GM18868 (cell line): Measurements from ENCODE around the gene TIMP3.

ENCODE experiments used
- ATAC-seq: cut with Tn5 transposase; IDR thresholded peaks from one replicate; pipeline ENCODE4 v1.9.1; 2021; ENCODE audit warnings: mild to moderate bottlenecking, moderate library complexity; ENCODE audit not compliant: unreplicated experiment

The TIMP3 gene

DNA sequence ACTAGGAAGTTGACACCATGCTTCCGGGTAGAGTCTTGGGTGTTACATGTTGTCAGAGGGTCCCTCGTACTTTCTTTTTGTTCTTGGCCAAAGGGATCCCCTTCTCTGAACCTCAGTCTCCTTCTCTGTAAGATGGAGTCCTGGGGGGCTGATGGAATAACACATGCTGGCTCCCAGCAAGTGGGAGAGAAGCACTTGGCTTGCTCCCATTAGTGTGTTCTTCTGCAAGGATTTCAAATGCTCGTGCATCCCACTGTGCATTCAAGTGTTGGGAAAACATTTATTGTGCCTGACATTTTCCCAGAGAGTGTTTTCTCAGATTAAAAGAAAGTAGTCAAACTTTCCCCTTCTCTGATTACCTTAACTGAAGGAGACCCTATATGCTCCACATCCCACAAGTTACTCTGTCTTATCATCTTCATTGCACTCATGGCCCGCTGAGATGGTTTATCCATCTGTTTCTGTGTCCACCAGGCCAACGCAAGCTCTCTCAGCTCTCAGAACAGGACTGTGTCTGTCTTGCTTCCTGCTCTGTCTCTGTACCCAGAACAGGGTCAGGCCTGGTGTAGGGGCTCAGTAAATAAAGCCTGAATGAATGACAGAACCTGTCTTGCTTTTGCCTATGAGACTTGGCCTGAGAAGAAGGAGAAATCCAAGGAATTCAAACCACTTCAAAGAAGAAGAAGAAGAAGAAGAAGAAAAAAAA is 16.0 kb upstream of the TIMP3 start:
- ATAC-seq = no peak

DNA sequence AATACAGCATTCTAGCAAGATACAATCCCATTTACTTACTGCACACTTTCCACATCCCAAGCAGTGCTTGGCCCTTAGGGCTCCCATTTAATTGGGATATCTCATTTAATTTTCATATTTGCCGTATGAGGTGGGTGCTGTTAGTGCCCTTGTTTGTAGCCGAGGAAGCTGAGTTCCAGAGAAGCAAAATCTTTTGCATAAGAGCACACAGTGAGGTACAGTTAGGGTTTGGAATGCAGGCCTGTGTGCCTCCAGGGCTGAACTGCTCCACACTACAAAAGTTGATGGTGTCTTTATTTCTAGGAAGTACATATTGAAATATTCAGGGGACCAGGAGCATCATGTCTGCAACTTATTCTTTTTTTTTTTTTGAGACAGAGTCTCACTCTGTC is 15.5 kb upstream of the TIMP3 start:
- no peak for ATAC-seq

GRCh38 chr22:32788904-32789624 is 12.4 kb upstream of the TIMP3 start:
- no peak for ATAC-seq

- ATAC-seq = no peak
Measured at GRCh38 chr22:32789797-32790620, 11.5 kb upstream of the TIMP3 start.

DNA sequence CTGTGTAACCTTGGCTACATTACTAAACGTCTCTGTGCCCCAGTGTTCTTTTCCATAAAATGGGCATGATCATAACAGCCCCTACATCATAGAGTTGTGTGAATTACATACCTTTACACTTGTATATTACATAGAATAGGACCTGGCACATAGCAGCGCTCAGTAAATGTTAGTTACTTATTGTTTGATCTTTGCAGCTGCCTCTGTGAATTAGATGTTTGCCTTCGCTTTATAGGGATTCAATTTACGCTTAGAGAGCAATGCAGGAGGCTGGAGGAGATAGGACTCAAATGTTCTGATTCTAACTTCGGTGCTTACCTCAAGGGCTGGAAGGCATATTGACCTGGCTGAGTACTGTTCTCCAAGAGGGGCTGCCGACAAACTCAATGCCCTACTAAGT is 10.4 kb upstream of the TIMP3 start:
- no peak for ATAC-seq

DNA sequence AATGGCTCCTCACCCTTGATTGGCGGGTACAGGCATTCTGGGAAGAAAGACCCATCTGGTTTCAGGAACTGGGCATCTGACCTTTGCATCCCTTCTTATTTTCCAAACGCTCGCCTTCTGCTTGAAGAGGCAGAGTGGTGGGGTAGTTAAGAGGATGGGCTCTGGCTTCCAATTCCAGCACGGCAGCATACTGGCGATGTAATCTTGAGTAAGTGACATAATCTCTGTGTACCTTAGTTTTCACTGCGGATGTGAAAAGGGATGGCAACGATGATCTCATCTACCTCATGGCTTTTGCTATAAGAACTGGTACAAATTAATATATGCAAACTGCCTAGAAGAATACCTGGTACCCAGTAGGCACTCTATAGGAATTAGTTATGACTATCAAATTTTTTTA is 10.0 kb upstream of the TIMP3 start:
- no peak for ATAC-seq

- no peak for ATAC-seq
Measured at GRCh38 chr22:32793589-32793988, 7.9 kb upstream of the TIMP3 start.

DNA sequence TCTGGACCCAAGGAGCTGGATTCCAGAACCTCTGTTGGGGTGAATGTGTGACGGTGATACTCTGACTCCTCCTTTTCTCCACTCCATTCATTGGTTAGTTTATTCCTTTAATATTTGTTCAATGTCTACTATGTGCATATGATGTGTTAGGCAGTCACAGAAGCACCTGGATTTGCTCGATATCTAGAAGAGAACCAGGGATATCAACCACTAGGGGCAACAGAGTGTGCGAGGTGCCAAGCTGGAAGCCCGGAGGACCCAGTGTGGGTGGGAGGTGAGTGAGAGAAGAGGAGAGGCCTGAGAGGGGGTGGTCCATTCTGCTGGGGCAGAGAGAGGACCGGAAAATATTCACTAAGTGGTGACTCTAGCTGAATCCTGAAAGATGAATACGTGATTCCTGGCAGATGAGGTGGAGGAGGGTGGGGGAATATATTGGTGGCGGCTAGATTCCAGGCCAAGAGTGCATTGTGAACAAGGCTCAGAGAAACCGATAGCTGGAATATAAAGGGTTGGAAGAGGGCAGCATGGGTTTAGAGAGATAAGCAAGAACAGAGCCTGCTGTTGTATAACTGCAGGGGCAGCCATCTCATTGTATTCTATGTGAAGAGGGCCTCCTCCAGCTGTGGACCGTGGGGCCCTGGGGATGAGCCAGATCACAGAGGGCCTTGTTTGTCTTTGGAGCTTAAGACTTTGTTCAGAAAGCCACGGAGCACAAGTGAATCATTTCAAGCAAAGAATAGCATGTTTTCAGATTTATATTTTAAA is 6.9 kb upstream of the TIMP3 start:
- ATAC-seq = no peak

- no peak for ATAC-seq
Measured at GRCh38 chr22:32795214-32795596, 6.3 kb upstream of the TIMP3 start.

DNA sequence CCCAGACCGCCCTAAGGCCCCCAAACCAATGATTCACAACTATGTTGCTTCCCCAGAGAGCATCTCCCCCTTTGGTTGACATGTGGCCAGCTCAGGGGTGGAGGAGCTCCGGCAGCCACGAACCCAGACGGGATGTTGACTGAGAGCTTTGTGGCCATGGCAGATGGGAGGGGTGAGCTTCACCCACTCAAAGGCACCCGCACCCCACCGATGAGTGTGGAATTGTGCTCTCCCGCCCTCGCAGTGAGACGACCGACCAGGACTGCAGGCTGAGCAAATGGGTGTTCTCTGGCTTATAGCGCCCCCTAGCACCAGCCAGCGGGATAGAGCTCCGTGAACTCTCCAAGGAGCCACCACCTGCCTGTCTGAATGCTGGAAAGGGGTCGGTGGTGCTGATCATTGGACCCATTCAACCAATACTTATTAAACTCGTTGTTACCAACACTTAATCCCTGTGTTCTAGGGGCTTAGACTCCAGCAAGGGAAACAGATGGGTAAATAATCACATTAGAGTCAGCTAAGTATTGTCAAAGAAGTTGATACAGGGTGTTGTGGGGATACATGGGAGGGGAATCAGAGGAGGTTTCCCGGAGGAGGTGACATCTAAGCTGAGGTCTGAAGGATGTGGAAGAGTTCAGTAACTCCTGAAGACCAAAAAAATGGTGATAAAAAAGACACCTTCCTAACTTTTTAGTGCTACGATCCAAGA is 4.5 kb upstream of the TIMP3 start:
- ATAC-seq = no peak

DNA sequence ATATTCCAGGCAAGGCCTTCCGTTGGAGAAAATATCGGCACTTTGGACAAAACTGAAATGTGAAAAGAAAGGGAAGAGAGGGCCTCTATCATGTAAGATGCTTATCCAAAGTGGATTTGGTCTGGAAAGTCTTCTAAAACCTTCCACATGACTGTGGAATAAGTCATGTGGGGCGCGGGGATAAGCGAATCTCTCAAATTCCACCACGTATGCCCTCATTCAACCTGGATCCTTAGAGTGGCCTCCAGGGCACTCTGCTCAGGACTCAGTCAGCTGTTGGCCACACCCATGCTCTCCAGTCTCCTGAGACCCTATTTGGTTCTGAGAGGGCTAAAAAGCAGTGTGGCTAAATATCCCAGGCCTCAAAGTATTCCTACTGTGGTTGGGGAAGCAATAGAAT is 2.0 kb upstream of the TIMP3 start:
- no peak for ATAC-seq

DNA sequence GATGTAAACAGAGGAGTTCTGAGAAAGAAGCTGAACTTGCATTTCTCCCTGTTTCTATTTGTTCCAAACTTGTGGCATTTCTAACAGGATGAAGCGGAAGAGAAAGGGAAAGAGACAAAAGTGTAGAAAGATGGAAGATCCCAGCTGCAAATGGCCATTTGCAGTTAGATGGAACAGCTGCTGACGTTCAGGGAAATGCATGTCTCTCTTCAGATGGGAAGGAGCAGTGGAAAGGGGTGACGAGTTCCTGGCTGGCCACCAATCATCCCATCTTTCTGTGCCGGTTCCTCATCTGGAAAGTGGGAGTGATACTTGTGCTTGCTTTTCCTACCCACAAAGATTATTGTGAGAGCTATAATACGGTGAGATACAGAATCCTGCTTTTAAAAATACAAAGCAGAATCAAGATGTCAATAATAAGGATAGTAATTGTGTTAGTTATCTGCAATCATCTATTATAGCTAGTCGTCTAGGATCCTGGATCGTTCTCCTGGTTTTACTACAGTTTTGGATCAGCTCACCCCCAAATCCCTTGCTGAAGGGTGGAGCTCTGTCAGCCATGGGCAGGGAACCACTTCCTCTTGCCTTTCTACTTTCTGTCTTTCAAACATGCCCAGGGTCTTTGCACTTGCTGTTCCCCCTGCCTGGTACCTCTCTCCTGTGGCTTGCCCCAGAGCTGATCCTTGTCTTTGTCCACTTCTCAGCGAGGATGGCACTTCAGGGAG is 1.2 kb upstream of the TIMP3 start:
- ATAC-seq = no peak

DNA sequence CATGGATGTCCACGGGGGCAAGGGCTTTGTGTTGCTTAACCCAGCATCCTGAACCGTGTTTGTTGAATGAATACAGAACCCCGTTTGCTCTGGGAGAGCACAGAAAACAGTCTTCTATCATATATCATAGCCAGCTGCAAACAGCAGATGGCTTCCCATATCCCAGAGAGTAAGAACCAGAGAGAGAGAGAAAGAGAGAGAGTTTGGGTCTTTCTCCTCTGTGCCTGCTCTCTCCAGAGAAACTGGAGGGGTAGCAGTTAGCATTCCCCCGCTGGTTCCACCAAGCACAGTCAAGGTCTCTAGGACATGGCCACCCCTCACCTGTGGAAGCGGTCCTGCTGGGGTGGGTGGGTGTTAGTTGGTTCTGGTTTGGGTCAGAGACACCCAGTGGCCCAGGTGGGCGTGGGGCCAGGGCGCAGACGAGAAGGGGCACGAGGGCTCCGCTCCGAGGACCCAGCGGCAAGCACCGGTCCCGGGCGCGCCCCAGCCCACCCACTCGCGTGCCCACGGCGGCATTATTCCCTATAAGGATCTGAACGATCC is 440 bp upstream of the TIMP3 start:
- no peak for ATAC-seq

DNA sequence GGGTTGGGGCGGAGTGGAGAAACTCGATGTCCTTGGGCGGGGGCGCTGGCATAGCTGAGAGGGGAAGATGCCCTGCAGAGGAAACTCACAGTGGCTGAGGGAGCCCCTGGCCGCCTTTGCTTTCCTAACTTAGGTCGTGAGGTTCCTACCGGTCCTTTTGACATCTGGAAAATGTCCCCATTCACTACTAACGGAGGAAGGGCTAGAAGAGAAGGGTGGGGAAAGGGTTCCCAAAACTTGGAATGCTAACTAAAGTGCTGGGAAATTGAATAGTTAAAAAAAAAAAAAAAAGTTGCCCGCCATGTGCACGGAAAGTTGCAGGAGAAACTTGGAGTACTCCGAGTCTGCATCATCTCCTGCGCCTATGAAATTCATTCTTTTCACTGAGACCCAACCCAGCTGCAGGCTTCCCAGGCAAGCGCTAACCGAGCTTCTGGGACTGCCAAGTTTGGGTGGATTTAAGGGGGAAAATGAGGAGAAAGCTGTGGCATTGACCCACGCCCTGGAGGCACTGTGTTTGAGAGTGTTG is 796 bp downstream of the TIMP3 start:
- no peak for ATAC-seq

DNA sequence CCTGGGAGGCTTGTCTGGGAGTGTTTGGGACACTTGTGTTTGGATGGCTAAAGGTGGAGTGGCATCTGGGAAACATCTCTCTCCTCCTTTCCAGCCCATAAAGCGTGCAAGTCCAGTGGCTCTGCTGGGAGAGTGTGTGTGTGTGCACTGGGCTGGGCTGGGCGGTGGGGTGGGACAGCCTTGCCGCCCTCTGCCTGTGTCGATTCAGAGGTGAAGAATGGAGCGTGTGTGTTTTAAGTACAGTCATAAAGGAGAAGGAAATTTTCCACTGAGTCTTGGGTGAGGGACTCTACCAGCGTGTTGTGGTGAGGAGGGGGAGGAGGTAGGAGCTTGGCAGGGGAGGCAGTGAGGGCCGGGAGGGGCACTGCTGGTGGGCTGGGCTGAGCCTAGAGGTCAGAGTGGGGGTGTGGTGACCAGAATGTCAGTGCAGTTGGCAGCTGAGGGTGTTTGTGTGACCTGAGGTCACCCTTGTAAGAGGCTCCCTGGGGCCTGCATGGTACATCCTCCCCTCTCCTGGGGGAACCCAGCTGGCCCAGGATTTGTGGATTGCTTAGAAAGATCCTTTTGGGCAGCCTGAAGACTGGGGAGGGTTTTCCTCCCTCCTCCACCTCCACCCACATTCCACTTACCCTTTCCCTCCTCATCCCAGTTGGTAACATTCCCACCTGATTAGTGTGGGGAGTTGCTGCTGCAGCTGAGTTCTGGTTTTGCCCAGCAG is 1.7 kb downstream of the TIMP3 start:
- no peak for ATAC-seq

GRCh38 chr22:32803738-32804435 is 2.4 kb downstream of the TIMP3 start:
- no peak for ATAC-seq

DNA sequence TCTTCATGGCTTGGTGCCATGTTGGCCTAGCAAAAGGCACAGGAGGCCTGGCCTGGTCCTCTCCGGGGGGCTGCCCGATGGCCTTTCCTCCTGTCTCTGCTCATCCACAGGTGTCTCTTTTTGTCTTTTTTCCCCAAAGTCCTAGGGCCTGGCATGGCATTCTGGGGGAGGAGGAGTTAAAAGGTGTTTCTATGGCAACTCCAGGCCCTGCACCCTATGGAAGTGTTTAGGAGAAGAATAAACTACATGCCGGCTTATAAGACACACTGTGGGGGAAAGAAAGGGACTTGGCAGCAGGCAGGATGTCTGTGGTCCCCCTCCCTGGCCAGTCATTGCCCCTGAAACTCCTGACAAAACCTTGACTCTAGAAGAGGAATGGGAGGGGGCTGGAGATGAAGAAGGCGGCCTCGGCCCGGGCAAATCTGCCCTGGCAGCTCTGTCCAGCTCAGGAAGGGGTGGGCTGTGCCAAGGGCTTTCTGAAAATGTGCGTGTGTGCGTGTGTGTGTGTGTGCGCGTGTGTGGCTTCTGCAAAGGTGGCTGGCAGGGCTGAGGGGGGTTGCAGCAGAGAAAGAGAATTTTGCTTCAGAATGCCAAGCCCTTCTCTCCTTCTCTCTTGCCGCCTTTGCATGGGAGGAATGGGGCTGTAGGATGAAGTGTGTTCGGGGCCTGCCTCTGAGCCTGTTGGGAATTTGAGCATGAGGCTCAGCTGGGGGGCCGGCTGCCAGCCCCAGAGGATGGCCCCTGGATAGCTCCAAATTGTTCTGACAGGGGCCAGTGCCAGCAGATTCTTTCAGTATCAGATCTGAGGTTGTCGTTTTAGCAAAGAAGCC is 3.2 kb downstream of the TIMP3 start:
- no peak for ATAC-seq
